Measurements from ENCODE around the gene SLCO4A1. TPM values are rescaled to one million over a fixed set of nuclear protein-coding genes. Genes with fewer than 3 reads are reported as not detected.
A peak's percentile ranks its signal among the peaks of the same experiment; 100 is the strongest.

Gene SLCO4A1
- total RNA-seq, 2 experiments from 2014 or later = 55.0 to 56.9 TPM

DNA sequence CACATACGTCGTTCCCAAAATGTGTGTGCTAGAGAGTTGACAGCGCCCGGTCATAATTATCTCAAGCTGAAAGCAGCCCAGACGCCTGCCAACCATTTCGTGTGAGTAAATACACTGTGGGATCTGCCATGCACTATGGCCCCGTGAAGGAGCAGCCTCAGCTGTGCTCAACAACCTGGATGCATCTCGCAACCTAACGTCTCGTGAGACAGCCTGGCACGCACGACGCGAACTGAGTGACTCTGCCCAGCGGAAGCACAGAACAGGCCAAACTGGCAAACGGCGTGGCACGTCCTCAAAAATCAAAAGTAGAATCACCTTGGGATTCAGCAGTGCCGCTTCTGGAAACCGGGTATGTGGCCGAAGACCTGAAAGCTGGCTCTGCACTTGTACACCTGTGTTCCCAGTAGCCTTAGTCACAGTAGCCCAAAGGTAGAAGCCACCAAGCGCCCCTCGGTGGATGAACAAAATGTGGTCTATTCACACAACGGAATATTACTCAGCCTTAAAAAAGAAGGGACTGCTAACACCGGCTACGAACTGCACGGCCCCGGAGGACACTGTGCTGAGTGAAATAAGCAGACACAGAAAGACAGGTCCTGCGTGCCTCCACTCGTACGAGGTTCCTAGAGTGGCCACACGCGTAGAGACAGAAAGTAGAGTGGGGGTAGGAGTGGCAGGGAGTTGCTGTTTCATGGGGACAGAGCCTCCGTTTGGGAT, 27.2 kb upstream of the SLCO4A1 start:
- DNase-seq = no peak
- Mint-ChIP-seq H3K4me1 (peaks cover 28% of the 10 kb centered on the region), H3K9me3 (peaks cover 5% of the 10 kb centered on the region), H3K27me3 (peaks cover 4% of the 10 kb centered on the region), H3K4me3 (no peak overlapping the region), H3K36me3 (no peaks in the 10 kb centered on the region), H3K27ac (no peak overlapping the region)

DNA sequence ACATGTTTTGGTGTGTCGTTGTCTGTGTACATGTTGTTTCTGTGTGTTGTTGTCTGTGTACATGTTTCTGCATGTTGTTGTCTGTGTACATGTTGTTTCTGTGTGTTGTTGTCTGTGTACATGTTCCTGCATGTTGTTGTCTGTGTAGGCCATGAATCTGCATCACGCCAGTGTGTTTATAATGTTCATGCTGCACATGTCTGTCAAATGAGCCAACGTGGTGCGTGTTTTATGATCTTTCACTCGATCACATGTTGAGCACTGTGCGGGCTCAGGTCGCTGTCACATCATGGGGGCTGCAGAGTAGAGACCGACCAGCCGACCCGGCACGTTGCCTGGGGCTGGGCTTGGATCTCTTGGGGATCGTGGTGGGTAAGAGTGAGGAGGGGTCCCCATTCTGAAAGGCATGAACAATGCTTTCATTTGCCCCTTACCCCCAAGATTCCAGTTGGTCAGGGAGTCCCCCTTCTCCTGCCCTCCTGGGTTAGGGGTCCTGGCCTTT, 26.5 kb upstream of the SLCO4A1 start:
- H3K27ac Mint-ChIP-seq = peak overlapping the region; percentile 42
- peaks cover 1% of the 10 kb centered on the region for H3K9me3 Mint-ChIP-seq
- DNase-seq = no peak

DNA sequence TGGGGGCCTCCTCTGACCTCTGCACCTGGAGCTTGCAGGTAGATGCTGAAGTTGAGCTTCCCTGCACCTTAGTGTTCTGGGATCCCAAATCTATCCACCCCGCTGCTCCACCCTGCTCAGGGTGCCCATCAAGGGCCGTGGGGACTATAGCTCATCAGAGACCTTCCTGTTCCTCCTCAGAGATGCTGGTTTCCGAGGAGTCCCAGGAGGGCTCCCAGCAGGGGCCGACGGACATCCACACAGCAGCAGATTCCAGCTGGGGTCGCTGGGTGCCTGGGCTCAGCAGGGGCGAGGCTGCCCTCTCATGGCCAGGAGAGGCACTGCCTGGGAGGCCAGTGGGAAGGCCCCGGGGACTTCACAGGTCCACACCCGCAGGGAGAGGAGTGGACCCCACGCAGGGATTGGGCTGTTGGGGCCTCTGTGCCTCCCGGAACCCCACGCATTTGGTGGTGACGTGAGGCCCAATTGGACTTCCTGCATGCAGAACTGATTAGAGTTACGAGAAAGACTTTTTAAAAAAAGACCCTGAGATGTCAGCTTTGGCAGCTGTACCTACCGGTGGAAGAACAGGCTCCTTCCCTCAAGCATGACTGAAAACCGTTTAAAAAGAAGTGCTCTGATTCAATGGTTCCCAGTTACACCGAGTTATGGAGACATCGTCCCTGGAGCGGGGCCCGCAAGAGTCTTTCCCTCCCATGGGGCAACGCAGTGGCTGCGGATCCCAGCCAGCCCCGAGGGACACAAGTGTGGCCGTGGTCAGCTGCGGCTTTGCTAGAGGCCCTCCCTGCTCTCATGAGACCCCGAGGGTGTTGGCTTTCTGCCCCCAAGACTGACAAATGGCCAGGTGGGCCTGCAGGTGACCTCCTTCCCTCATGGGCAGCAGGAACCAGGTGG, 25.3 kb upstream of the SLCO4A1 start:
- peaks cover 31% of the 10 kb centered on the region for H3K4me1 Mint-ChIP-seq
- peak; percentile 81 for DNase-seq
- H3K4me3 Mint-ChIP-seq = peak overlapping the region; percentile 47
- H3K27ac Mint-ChIP-seq = peak overlapping the region; percentile 97
- H3K36me3 Mint-ChIP-seq = no peaks in the 10 kb centered on the region
- no peaks in the 10 kb centered on the region for H3K9me3 Mint-ChIP-seq
- H3K27me3 Mint-ChIP-seq = no peaks in the 10 kb centered on the region

More for the DNA sequence above, 26.5 kb upstream of the SLCO4A1 start:
- H3K4me1 Mint-ChIP-seq = peaks cover 28% of the 10 kb centered on the region
- no peaks in the 10 kb centered on the region for H3K27me3 Mint-ChIP-seq
- no peaks in the 10 kb centered on the region for H3K36me3 Mint-ChIP-seq
- no peak overlapping the region for H3K4me3 Mint-ChIP-seq

DNA sequence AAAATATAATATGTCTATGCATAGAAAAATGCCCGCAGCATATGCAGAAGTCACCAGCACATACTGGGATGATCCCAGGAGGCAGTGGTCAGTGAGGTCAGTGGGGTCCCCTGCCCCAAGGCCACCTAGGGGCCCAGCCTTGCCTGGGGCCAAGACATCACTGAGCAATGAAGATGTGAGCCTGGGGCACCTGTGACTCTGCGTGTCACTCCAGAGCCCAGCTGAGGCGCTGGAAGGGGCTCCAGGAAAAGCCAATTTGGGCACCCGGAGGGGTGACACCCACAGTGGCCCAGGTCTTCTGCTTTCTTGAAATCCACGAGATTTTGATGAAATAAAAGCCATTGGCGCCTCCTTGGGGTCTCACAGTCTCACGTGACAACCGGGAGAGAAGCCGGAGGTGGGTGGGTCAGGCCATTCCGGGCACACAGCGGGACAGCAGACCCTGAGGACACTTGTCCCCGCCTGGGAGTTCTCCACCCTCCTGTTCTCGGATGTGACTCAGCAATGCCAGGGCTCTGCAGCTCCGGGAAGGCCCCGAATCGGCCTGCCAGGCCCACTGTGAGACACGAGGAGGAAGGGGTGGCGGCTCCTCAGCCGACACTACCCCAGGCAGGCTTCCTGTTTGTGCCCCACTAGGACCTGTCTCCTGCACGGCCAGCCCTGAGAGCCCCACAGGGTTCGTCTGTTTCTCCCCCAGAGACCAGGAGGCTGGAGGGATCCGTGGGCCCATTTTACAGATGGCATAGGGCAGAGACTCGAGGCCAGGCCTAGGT, 24.4 kb upstream of the SLCO4A1 start:
- peak; percentile 76 for DNase-seq
- H3K27ac Mint-ChIP-seq = peak overlapping the region; percentile 97
- peak overlapping the region; percentile 60 for H3K4me3 Mint-ChIP-seq
- no peaks in the 10 kb centered on the region for H3K36me3 Mint-ChIP-seq
- no peaks in the 10 kb centered on the region for H3K9me3 Mint-ChIP-seq
- peaks cover 31% of the 10 kb centered on the region for H3K4me1 Mint-ChIP-seq
- H3K27me3 Mint-ChIP-seq = no peaks in the 10 kb centered on the region

DNA sequence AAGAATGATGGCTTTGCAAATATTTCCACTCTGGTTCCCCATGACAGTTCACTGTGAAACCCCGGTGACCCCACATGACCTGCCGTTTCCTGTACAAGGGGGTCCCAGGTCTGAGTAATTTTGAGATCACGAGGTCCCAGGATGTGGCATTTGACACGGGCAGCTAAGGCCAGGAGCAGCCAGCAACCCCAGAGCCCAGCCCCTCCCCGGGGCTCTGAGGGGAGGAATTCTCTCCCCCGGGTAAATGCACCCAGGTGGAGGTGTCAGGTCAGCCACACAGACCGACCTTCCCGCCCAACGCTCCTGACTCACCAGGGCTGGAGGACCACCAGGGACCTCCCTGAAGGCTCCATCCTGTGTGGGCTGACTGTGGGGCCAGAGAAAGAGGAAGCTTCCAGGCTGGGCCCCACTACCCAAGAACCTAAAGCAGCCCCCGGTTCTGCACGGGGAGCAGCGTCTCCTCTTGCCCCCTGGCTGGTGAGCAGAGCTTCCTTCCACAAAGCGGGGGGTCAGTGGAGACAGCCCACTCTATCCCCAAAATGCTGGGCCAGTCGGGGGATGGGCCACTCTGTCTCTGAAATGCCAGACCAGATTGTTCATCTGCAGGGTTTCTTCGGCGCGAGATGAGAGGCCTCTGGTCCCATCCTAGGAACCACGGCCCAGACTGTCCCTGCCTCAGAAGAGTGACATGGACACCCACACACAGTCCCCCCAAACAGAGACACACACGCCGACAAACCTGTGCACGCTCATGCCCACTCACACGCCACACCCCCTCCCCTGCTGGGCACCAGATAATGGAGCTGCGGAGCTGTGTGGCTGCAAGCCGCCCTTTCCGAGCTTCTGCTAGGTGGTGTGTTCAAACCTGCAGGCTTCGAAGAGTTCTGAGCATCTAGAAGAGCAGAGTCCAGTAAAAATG, 23.4 kb upstream of the SLCO4A1 start:
- H3K9me3 Mint-ChIP-seq = no peaks in the 10 kb centered on the region
- H3K27me3 Mint-ChIP-seq = no peaks in the 10 kb centered on the region
- peak; percentile 80 for DNase-seq
- H3K4me3 Mint-ChIP-seq = peak overlapping the region; percentile 60
- peak overlapping the region; percentile 97 for H3K27ac Mint-ChIP-seq
- no peaks in the 10 kb centered on the region for H3K36me3 Mint-ChIP-seq
- H3K4me1 Mint-ChIP-seq = peaks cover 39% of the 10 kb centered on the region

DNA sequence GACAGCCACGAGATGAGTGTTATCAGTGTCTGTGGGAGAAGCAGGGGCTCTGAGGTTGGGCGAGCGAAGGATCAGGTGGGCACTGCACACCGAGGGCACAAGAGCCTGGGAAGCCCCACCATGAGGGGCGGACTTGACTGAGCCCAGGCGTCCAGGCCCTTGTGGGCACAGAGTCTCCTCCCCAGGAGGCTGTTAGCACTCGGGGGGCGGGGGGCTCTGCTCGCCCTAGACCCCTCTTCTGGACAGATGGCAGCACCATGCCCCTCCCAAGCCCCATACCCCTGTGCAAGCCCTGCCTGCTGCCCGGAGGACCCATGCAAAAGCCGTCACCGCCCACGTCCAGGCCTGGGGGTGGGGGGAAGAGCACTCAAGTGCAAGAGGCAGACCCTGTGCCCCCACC, 21.7 kb upstream of the SLCO4A1 start:
- no peaks in the 10 kb centered on the region for H3K36me3 Mint-ChIP-seq
- H3K9me3 Mint-ChIP-seq = no peaks in the 10 kb centered on the region
- H3K27ac Mint-ChIP-seq = no peak overlapping the region
- no peaks in the 10 kb centered on the region for H3K27me3 Mint-ChIP-seq
- DNase-seq = no peak
- peaks cover 47% of the 10 kb centered on the region for H3K4me1 Mint-ChIP-seq
- H3K4me3 Mint-ChIP-seq = no peak overlapping the region

DNA sequence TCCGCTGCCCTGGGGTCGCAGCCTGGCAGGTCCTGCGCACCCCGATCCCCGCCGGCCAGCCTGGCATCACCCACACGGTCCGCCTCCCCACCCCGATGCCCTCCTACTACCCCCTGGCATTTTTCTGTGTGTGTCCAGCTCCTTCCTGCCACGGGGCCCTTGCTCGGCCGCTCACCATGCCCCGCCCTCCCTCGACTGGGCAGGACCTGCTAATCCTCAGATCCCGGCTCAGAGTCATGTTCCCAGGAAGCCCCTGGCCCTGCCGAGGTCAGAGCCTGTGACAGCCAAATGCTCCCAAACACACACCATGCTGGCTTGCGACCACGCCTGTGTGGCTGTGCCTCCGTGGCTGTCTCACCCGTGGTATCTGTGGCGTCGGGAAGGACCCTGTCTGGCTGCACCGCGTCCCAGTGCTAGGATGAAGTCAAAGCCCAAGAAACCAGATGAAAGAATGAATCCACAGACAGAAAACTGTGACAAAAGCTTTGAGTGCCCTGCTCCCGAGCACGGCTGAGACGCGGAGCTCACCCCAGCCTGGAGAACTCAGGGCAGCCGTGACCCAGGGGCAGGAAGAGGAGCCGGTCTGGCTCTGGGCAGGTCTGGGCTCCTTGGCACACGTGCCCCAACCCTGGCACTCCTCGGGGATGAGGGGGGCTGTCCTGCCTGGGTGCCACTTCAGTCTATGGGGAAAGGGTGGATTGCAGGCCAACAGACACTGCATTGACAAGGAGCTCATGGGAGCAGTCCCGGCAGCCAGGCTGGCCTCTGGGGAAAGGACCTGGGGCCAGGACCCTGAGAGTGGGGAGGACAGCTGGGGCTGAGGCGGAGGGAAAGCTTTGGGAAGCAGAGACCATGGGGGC, 20.8 kb upstream of the SLCO4A1 start:
- peak overlapping the region; percentile 14 for H3K4me3 Mint-ChIP-seq
- no peaks in the 10 kb centered on the region for H3K27me3 Mint-ChIP-seq
- H3K9me3 Mint-ChIP-seq = no peaks in the 10 kb centered on the region
- DNase-seq = no peak
- H3K36me3 Mint-ChIP-seq = no peaks in the 10 kb centered on the region
- H3K4me1 Mint-ChIP-seq = peaks cover 47% of the 10 kb centered on the region
- H3K27ac Mint-ChIP-seq = peak overlapping the region; percentile 81

DNA sequence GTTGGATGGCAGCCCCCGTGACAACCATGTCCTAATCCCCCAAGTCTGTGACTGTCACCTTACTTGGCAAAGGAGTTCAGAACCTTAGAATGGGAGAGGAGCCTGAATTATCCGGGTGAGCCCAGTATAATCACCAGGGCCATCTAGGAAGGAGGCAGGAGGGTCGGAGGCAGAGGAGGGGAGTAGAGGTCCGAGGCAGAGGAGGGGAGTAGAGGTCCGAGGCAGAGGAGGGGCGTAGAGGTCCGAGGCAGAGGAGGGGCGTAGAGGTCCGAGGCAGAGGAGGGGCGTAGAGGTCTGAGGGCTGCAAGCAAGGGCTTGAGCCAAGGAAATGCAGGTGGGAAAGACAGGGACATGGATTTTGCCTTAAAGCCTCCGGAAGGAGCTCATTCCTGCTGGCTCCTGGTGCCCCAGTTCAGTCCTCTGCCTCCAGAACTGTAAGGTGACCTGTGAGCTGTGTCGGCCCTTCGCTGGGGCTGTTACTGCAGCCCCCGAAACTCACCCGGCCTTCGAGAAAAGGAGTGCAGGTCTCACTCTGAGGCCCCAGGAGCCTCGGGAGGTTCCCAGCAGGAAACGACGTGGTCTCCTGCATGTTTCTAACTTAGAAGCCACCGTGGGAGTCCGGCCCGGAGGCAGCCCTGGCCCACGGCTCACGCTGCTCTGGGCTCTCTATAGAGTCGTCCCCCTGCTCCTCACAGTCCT, 20.0 kb upstream of the SLCO4A1 start:
- peak overlapping the region; percentile 98 for H3K27ac Mint-ChIP-seq
- no peaks in the 10 kb centered on the region for H3K9me3 Mint-ChIP-seq
- peaks cover 40% of the 10 kb centered on the region for H3K4me1 Mint-ChIP-seq
- H3K27me3 Mint-ChIP-seq = no peaks in the 10 kb centered on the region
- no peaks in the 10 kb centered on the region for H3K36me3 Mint-ChIP-seq
- DNase-seq = no peak
- H3K4me3 Mint-ChIP-seq = peak overlapping the region; percentile 45

DNA sequence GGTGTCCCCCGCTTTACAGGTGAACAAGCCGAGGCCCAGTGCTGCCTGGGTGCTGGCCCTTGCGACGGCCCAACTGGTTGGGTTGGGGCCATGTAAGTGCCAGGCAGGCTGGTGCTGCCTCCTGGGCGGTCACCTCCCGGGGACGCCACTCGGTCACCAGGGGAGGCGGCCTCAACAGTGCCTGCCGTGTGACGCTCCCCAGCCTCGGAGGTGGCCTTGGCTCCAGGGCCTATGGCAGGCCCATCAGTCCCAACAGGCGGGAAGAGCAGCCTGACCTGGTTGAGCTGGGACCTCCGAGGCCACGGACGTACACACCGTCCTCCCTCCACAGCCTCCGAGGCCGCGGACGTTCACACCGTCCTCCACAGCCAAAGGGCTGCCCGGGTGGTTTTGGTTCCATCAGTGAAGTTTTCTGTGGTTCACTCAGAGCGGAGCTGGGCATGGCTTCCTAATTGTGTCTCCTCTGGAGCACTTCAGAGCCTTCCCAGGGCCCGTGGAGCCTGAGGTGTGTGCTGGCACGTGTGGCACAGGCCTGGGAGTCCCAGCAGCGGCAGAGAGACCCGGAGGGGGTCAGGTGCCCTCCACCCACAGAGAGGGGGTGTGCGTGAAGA, 19.3 kb upstream of the SLCO4A1 start:
- Mint-ChIP-seq H3K4me1 (peaks cover 33% of the 10 kb centered on the region), H3K36me3 (no peaks in the 10 kb centered on the region), H3K27ac (peak overlapping the region; percentile 98), H3K27me3 (no peaks in the 10 kb centered on the region), H3K9me3 (no peaks in the 10 kb centered on the region), H3K4me3 (peak overlapping the region; percentile 78)
- no peak for DNase-seq

DNA sequence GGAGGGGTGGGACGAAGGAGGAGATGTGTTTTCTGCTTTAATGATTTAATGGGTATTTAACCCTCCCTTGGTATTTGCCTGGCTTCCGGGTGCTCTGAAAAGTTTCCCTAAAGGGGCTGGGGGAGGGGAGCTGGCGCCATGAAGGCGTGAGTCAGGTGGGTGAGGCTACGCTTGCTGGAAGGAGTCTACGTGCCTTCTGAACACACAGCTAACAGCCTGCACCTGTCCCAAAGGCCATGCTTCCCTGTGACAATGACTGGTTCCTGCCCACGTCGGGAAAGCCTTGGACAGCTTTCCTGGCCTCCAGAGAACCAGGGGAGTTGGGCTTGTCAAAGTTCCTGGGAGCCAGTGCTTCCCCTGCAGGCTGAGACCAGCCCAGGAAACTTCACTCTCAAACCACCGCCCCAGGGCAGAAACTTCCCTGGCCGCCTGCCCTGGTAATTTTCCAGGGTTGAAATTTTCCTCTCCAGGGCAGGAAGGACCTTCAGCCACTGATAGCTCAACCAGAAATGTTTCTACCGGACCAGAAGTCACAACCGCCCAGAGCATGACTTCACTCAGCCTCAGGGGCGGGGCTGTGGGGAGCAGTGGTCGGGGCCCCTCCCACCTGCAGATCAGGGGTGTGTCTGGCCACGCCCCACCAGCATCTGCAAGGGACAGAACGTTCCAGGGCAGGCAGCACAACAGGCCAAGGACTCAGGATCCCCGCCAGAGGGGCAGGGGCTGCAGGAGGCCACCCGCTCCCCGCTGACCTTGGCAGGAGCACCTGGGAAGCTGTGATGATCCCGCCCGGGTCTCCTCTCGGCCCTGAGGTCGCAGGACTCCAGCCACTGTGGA, 18.6 kb upstream of the SLCO4A1 start:
- H3K36me3 Mint-ChIP-seq = no peaks in the 10 kb centered on the region
- peaks cover 26% of the 10 kb centered on the region for H3K4me1 Mint-ChIP-seq
- no peaks in the 10 kb centered on the region for H3K27me3 Mint-ChIP-seq
- peak overlapping the region; percentile 78 for H3K4me3 Mint-ChIP-seq
- H3K9me3 Mint-ChIP-seq = no peaks in the 10 kb centered on the region
- peak overlapping the region; percentile 98 for H3K27ac Mint-ChIP-seq
- peak; percentile 89 for DNase-seq

DNA sequence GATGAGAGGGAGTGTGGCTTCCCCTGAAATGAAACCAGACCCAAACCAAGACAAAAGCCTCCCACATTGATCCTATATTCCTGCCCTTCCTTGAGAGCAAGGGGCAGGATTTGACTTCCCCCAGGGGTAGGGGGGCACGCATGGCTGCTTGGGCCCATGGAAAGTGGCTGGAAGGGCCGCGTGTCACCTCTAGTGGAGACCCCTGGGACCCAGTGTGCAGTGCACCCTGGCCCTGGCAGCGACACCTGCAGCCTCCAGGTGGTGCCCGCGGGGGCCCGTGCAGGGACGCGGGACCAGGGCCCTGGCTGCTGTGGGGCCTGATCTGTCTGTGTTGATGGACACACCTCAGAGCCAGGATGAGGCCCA, 18.0 kb upstream of the SLCO4A1 start:
- Mint-ChIP-seq H3K4me1 (peaks cover 20% of the 10 kb centered on the region), H3K27ac (peak overlapping the region; percentile 49), H3K4me3 (peak overlapping the region; percentile 78), H3K27me3 (no peaks in the 10 kb centered on the region), H3K9me3 (no peaks in the 10 kb centered on the region), H3K36me3 (no peaks in the 10 kb centered on the region)
- DNase-seq = peak; percentile 42

Measured in activated naive CD8-positive, alpha-beta T cell treated with anti-CD3 and anti-CD28 coated beads for 36 hours (primary cell).